PC-3 (cell line): ENCODE results near the gene KRTCAP2. TPM values are rescaled to one million over a fixed set of nuclear protein-coding genes. Genes with fewer than 3 reads are reported as not detected.
A peak's percentile ranks its signal among the peaks of the same experiment; 100 is the strongest.
"Not testable (repeated sequence)": the region's sequence is repeated elsewhere in the genome, so short reads cannot be mapped to it uniquely, and the experiment has no call there.

Experiments used
- ATAC-seq: fragments of 200-7000 bp; cut with Tn5 transposase; 2 replicates; pipeline ENCODE4 v1.9.1; 2020; ENCODE audit warnings: mild to moderate bottlenecking, moderate library complexity
- BruUV-seq: library from RNA; stranded (reverse); fragments of 400-500 nt; replicated peaks from 2 replicates; lab custom pipeline; 2021; lab: Mats Ljungman, UMichigan
- CTCF ChIA-PET: fragments of 300-600 bp; sonication (Branson Sonifier 250); formaldehyde crosslinking; loops from one replicate; lab custom pipeline; 2022; ENCODE audit warnings: antibody characterized with exemption; lab: Charles Lee
- POLR2A ChIA-PET: fragments of 300-600 bp; sonication (Branson Sonifier 250); formaldehyde crosslinking; loops from one replicate; lab custom pipeline; 2022; ENCODE audit warnings: antibody characterized with exemption; ENCODE audit not compliant: unreplicated experiment; lab: Charles Lee
- DNase-seq: peaks from one replicate; pipeline ENCODE4 v3.0.0-alpha.2; 2015
- H2AFZ ChIP-seq: fragments of 300-600 bp; sonication (generic); 2 replicates; pipeline ENCODE4 v1.6.0; 2016; ENCODE audit warnings: antibody characterized with exemption, low read length
- H3F3A ChIP-seq: fragments of 300-600 bp; sonication (generic); one replicate; pipeline ENCODE4 v1.6.0; 2017; ENCODE audit warnings: antibody characterized with exemption, low read length, control low read depth, mild to moderate bottlenecking; ENCODE audit not compliant: unreplicated experiment
- H3K27ac ChIP-seq: fragments of 300-600 bp; sonication (generic); 2 replicates; pipeline ENCODE4 v1.5.1; 2016; ENCODE audit warnings: mild to moderate bottlenecking, low read length
- H3K27me3 ChIP-seq: fragments of 300-600 bp; sonication (generic); 2 replicates; pipeline ENCODE4 v1.6.1; 2016; ENCODE audit warnings: low read length, mixed read lengths
- H3K36me3 ChIP-seq: fragments of 300-600 bp; sonication (generic); 2 replicates; pipeline ENCODE4 v1.6.1; 2016; ENCODE audit warnings: low read depth, mixed run types, low read length, mixed read lengths
- H3K4me1 ChIP-seq: fragments of 300-600 bp; sonication (generic); 2 replicates; pipeline ENCODE4 v1.5.1; 2016; ENCODE audit warnings: low read length; ENCODE audit not compliant: insufficient read depth
- H3K4me2 ChIP-seq: fragments of 300-600 bp; sonication (generic); 2 replicates; pipeline ENCODE4 v1.6.0; 2016; ENCODE audit warnings: low read length
- H3K4me3 ChIP-seq: fragments of 300-600 bp; sonication (generic); 2 replicates; pipeline ENCODE4 v1.5.1; 2016; ENCODE audit warnings: mild to moderate bottlenecking, low read length, mixed read lengths
- H3K79me2 ChIP-seq: fragments of 300-600 bp; sonication (generic); 2 replicates; pipeline ENCODE4 v1.6.1; 2017; ENCODE audit warnings: low read length, mixed read lengths
- H3K9ac ChIP-seq: fragments of 300-600 bp; sonication (generic); 2 replicates; pipeline ENCODE4 v1.6.0; 2016; ENCODE audit warnings: mild to moderate bottlenecking, low read length
- H3K9me2 ChIP-seq: fragments of 300-600 bp; sonication (generic); replicated peaks from 2 replicates; pipeline ENCODE4 v1.6.1; 2016; ENCODE audit warnings: mixed run types, low read length, mixed read lengths
- H3K9me3 ChIP-seq: fragments of 300-600 bp; sonication (generic); 2 replicates; pipeline ENCODE4 v1.6.1; 2016; ENCODE audit warnings: low read length, mixed read lengths
- H4K20me1 ChIP-seq: fragments of 300-600 bp; sonication (generic); 2 replicates; pipeline ENCODE4 v1.6.1; 2016; ENCODE audit warnings: low read length, mixed read lengths
- EZH2 ChIP-seq: fragments of 300-600 bp; sonication (generic); IDR thresholded peaks from one replicate; pipeline ENCODE4 v1.6.1; 2017; ENCODE audit warnings: antibody characterized with exemption, mild to moderate bottlenecking, low read length; ENCODE audit not compliant: unreplicated experiment
- EZH2phosphoT487 ChIP-seq: fragments of 300-600 bp; sonication (generic); IDR thresholded peaks from 2 replicates; pipeline ENCODE4 v1.6.1; 2018; ENCODE audit warnings: mild to moderate bottlenecking, antibody characterized with exemption, low read length, borderline replicate concordance
- intact Hi-C: fragments of 100-400 bp; cut with micrococcal nuclease; formaldehyde crosslinking; loops from 2 replicates; pipeline ENCODE4 v1.9.0; 2023
- total RNA-seq: library from RNA; depleted of rRNA; stranded (reverse); fragments of >200 nt; gene quantifications from 2 replicates; pipeline ENCODE4 v1.2.3, GENCODE V29; 2014
- TF ChIP-seq, protein P1 (sequence below): fragments of 300-600 bp; sonication (generic); conservative IDR thresholded peaks from 2 replicates; pipeline ENCODE4 v1.5.1; 2017; ENCODE audit warnings: antibody characterized with exemption, low read depth, mild to moderate bottlenecking, low read length

KRTCAP2 gene
- total RNA-seq, 1 experiment from 2014 or later, result 241 TPM

- TF ChIP-seq, protein P1, sequence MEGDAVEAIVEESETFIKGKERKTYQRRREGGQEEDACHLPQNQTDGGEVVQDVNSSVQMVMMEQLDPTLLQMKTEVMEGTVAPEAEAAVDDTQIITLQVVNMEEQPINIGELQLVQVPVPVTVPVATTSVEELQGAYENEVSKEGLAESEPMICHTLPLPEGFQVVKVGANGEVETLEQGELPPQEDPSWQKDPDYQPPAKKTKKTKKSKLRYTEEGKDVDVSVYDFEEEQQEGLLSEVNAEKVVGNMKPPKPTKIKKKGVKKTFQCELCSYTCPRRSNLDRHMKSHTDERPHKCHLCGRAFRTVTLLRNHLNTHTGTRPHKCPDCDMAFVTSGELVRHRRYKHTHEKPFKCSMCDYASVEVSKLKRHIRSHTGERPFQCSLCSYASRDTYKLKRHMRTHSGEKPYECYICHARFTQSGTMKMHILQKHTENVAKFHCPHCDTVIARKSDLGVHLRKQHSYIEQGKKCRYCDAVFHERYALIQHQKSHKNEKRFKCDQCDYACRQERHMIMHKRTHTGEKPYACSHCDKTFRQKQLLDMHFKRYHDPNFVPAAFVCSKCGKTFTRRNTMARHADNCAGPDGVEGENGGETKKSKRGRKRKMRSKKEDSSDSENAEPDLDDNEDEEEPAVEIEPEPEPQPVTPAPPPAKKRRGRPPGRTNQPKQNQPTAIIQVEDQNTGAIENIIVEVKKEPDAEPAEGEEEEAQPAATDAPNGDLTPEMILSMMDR, result no peak
- TF ChIP-seq EZH2phosphoT487 (no peak), EZH2 (no peak)
- H3K9me3 ChIP-seq, result no peaks in the 10 kb centered on the region
- no TSS peak for BruUV-seq
- H3K4me2 ChIP-seq, result no peak overlapping the region
- H3F3A ChIP-seq, result no peaks in the 10 kb centered on the region
- ATAC-seq (no peak), DNase-seq (no peak)
- POLR2A ChIA-PET, result no interaction called here
- no peaks in the 10 kb centered on the region for H4K20me1 ChIP-seq
- intact Hi-C loops, result no loop called here
- peaks cover 16% of the 10 kb centered on the region; the same call in 1 of the 2 replicates for H3K4me1 ChIP-seq
- H3K9ac ChIP-seq, result no peak overlapping the region
- no peak overlapping the region for H3K4me3 ChIP-seq
- no peak overlapping the region for H3K27ac ChIP-seq
- H3K9me2 ChIP-seq, result no peaks in the 10 kb centered on the region
- CTCF ChIA-PET, result interaction anchor here (1.0 to 2.7 kb wide), 7 partner anchors 32 to 83 kb away, joined by 4 to 57 read pairs (median 5); no protein-coding TSS in a partner anchor
- H2AFZ ChIP-seq, result no peak overlapping the region
- H3K36me3 ChIP-seq, result peaks cover 8% of the 10 kb centered on the region; the same call in 1 of the 2 replicates
- no peaks in the 10 kb centered on the region for H3K27me3 ChIP-seq
- peaks cover 20% of the 10 kb centered on the region for H3K79me2 ChIP-seq
These were observed 4.5 kb downstream of the KRTCAP2 start for GRCh38 chr1:155168456-155169210.

DNA sequence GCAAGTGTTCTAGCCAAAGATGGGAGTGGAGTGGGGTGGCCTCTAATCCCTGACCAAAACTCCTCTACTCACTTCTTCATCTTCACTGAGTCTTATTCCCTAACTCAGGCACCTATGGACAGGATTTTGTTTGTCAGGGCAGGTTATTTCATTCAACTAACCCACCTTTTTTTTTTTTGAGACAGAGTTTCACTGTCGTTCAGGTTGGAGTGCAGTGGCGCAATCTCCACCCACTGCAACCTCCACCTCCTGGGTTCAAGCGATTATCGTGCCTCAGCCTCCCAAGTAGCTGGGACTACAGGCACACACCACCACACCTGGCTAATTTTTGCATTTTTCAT is 5.0 kb downstream of the KRTCAP2 start:
- POLR2A ChIA-PET, BruUV-seq, ATAC-seq, H3K9me3 ChIP-seq, H3K27me3 ChIP-seq, DNase-seq, H3F3A ChIP-seq, intact Hi-C loops, H2AFZ ChIP-seq, H3K27ac ChIP-seq, H3K9ac ChIP-seq, H3K9me2 ChIP-seq, H3K36me3 ChIP-seq, H3K4me3 ChIP-seq, H4K20me1 ChIP-seq: not testable (repeated sequence)
- H3K4me1 ChIP-seq, result peaks cover 12% of the 10 kb centered on the region; the same call in 1 of the 2 replicates
- CTCF ChIA-PET, result interaction anchor here (0.7 to 2.7 kb wide), 8 partner anchors 31 to 124 kb away, joined by 3 to 57 read pairs (median 5); no protein-coding TSS in a partner anchor
- peaks cover 20% of the 10 kb centered on the region for H3K79me2 ChIP-seq
- peak overlapping the region; percentile 93 for H3K4me2 ChIP-seq

- H3K27ac ChIP-seq, result peak overlapping the region; percentile 19
- CTCF ChIA-PET, result interaction anchor here (0.5 to 2.7 kb wide), 13 partner anchors 13 to 124 kb away, joined by 3 to 57 read pairs (median 5); no protein-coding TSS in a partner anchor
- POLR2A ChIA-PET, result interaction anchor here (0.6 kb wide), 1 partner anchor 32 kb away, joined by 4 read pairs; no protein-coding TSS in a partner anchor
These were observed 5.7 kb downstream of the KRTCAP2 start for GRCh38 chr1:155167166-155168104.

More at GRCh38 chr1:155167166-155168104, 5.7 kb downstream of the KRTCAP2 start:
- H3K9ac ChIP-seq, result peak overlapping the region; percentile 34; the same call in 1 of the 2 replicates
- H3K36me3 ChIP-seq, result peaks cover 8% of the 10 kb centered on the region; the same call in 1 of the 2 replicates
- DNase-seq (peak; percentile 94), ATAC-seq (peak; percentile 86)
- peak overlapping the region; percentile 93 for H3K4me2 ChIP-seq
- H3K9me2 ChIP-seq, result no peaks in the 10 kb centered on the region
- no peaks in the 10 kb centered on the region for H3K27me3 ChIP-seq
- H2AFZ ChIP-seq, result peak overlapping the region; percentile 88
- peaks cover 12% of the 10 kb centered on the region; the same call in 1 of the 2 replicates for H3K4me1 ChIP-seq
- BruUV-seq, result no TSS peak
- TF ChIP-seq EZH2phosphoT487, result no peak
- TF ChIP-seq, protein P1, result peak; percentile 99
- H3K79me2 ChIP-seq, result peaks cover 14% of the 10 kb centered on the region
- intact Hi-C loops, result loop anchor here (1.0 kb wide), 2 partner anchors 32 to 76 kb away; partner anchors contain the start of gene SLC50A1
- H3K9me3 ChIP-seq, result no peaks in the 10 kb centered on the region
- peak overlapping the region; percentile 67 for H3K4me3 ChIP-seq
- H3F3A ChIP-seq, result no peaks in the 10 kb centered on the region
- H4K20me1 ChIP-seq, result no peaks in the 10 kb centered on the region
